HepG2 (cell line): ENCODE results near the gene FAM20C. TPM values are rescaled to one million over a fixed set of nuclear protein-coding genes. Genes with fewer than 3 reads are reported as not detected.
A peak's percentile ranks its signal among the peaks of the same experiment; 100 is the strongest.

Source experiments
- ATAC-seq: fragments of 200-7000 bp; cut with Tn5 transposase; 3 replicates; pipeline ENCODE4 v1.9.1; 2020; ENCODE audit warnings: mild to moderate bottlenecking, moderate library complexity
- BruUV-seq: library from RNA; stranded (reverse); fragments of 400-500 nt; replicated peaks from 2 replicates; lab custom pipeline; 2021; lab: Mats Ljungman, UMichigan
- CTCF ChIA-PET: fragments of 300-600 bp; formaldehyde crosslinking; extraction: SDS; loops from one replicate; lab custom pipeline; 2021; ENCODE audit warnings: low total read pairs, inconsistent platforms, low intra/inter-chr PET ratio; lab: Yijun Ruan, JAX
- POLR2A ChIA-PET: fragments of 350-600 bp; sonication (Branson Sonifier 250); formaldehyde crosslinking; loops from one replicate; lab custom pipeline; 2020; ENCODE audit warnings: antibody characterized with exemption, inconsistent platforms; lab: Yijun Ruan, JAX
- DNase-seq: peaks from one replicate; pipeline ENCODE4 v3.0.0-alpha.2; 2015; ENCODE audit warnings: low spot score
- FAIRE-seq: peaks from 3 replicates; lab custom pipeline; 2011; peaks lifted over from hg19 to GRCh38; lab: Jason Lieb, UNC
- H2AFZ ChIP-seq: one replicate; pipeline ENCODE4 v1.6.1; 2011; ENCODE audit warnings: low read length, inconsistent platforms
- H3K27ac ChIP-seq: fragments of 300-600 bp; 3 replicates; pipeline ENCODE4 v1.8.0; 2011; ENCODE audit warnings: mixed run types, mild to moderate bottlenecking, mixed read lengths, low read length, inconsistent platforms; ENCODE audit not compliant: insufficient read depth; ENCODE audit errors: extremely low read length
- H3K27me3 ChIP-seq, 2 experiments: fragments of 200-600 bp in 1 of 2; 2 replicates in 1 of 2; 3 replicates in 1 of 2; pipeline versions ENCODE4 v1.6.0 to v1.8.0; 2011; ENCODE audit warnings: low read length in 2 of 2, mild to moderate bottlenecking in 2 of 2, moderate library complexity in 2 of 2, inconsistent platforms in 1 of 2; ENCODE audit not compliant: insufficient read depth in 2 of 2, control insufficient read depth in 1 of 2
- H3K36me3 ChIP-seq, 2 experiments: fragments of 200-600 bp in 1 of 2; replicated peaks in 1 of 2; 2 replicates in 1 of 2; 3 replicates in 1 of 2; pipeline versions ENCODE4 v1.5.1 to v1.8.0; 2011; ENCODE audit warnings: low read length in 2 of 2, inconsistent platforms in 1 of 2; ENCODE audit not compliant: insufficient read depth in 2 of 2, control insufficient read depth in 1 of 2
- H3K4me1 ChIP-seq: 2 replicates; pipeline ENCODE4 v1.5.1; 2012; ENCODE audit warnings: low read length, inconsistent platforms; ENCODE audit not compliant: insufficient read depth
- H3K4me2 ChIP-seq: 2 replicates; pipeline ENCODE4 v1.6.0; 2011; ENCODE audit warnings: low read depth, low read length, inconsistent platforms
- H3K4me3 ChIP-seq, 3 experiments: fragments of 200-600 bp in 1 of 3; sonication (generic), shearing (Covaris generic) in 1 of 3; replicated peaks in 1 of 3; 2 replicates each; pipeline ENCODE4 v1.5.1; 2011 to 2016; ENCODE audit warnings: low read length in 3 of 3, inconsistent platforms in 2 of 3, low read depth in 2 of 3, mild to moderate bottlenecking in 2 of 3, control low read depth in 1 of 3, mixed read lengths in 1 of 3; ENCODE audit not compliant: insufficient read depth in 1 of 3
- H3K79me2 ChIP-seq: one replicate; pipeline ENCODE4 v1.6.1; 2011; ENCODE audit warnings: low read length, inconsistent platforms; ENCODE audit not compliant: insufficient read depth
- H3K9ac ChIP-seq: 2 replicates; pipeline ENCODE4 v1.6.0; 2011; ENCODE audit warnings: mild to moderate bottlenecking, low read depth, low read length, inconsistent platforms; ENCODE audit not compliant: insufficient read depth
- H3K9me3 ChIP-seq: 2 replicates; pipeline ENCODE4 v1.5.1; 2012; ENCODE audit warnings: mild to moderate bottlenecking, low read length
- H4K20me1 ChIP-seq: 2 replicates; pipeline ENCODE4 v1.6.0; 2011; ENCODE audit warnings: inconsistent platforms, mild to moderate bottlenecking, low read length, moderate library complexity; ENCODE audit not compliant: insufficient read depth
- MTF2 ChIP-seq: sonication (generic); formaldehyde crosslinking; IDR thresholded peaks from 2 replicates; pipeline ENCODE4 v1.5.0; 2020; ENCODE audit warnings: missing genetic modification reagents, borderline replicate concordance
- MYC ChIP-seq: sonication (generic); formaldehyde crosslinking; IDR thresholded peaks from 2 replicates; pipeline ENCODE4 v1.9.0; 2021; ENCODE audit warnings: missing genetic modification reagents, borderline replicate concordance
- PHF21A ChIP-seq: sonication (generic); formaldehyde crosslinking; IDR thresholded peaks from 2 replicates; pipeline ENCODE4 v1.5.0; 2020; ENCODE audit warnings: mild to moderate bottlenecking, missing genetic modification reagents
- TEAD2 ChIP-seq: sonication (generic); formaldehyde crosslinking; IDR thresholded peaks from 2 replicates; pipeline ENCODE4 v1.9.0; 2021; ENCODE audit warnings: missing genetic modification reagents
- ZNF263 ChIP-seq: sonication (generic); formaldehyde crosslinking; IDR thresholded peaks from 2 replicates; pipeline ENCODE4 v1.4.0; 2020; ENCODE audit warnings: missing genetic modification reagents
- whole genome bisulfite sequencing: methylation state at CpG from one replicate; pipeline ENCODE4 v1.1.6; 2017; ENCODE audit warnings: low lambda C conversion rate; 5-methylcytosine and 5-hydroxymethylcytosine counted together
- in situ Hi-C: cut with HindIII; loops from 2 replicates; pipeline ENCODE4 v1.10.0; 2017; ENCODE audit warnings: low pct_unique_long_range_greater_than_20kb; ENCODE audit not compliant: extremely low pct_ligation_motif_present
- intact Hi-C: fragments of 100-400 bp; cut with micrococcal nuclease; formaldehyde crosslinking; loops from one replicate; pipeline ENCODE4 v1.10.0; 2022; ENCODE audit not compliant: unreplicated experiment
- polyA plus RNA-seq, 8 experiments: library from polyadenylated mRNA; depleted of rRNA in 3 of 8; stranded (reverse) in 7 of 8; unstranded in 1 of 8; fragments of >200 nt; fragmentation: Illumina TruSeq in 4 of 8; extraction: Trizol in 4 of 8; gene quantifications; 2 replicates each; pipeline versions ENCODE4 v1.2.1 to v1.2.3, GENCODE V29; 2011 to 2016; ENCODE audit warnings: low read depth in 4 of 8, missing spikeins in 1 of 8, mixed read lengths in 1 of 8; ENCODE audit not compliant: insufficient read depth in 1 of 8
- total RNA-seq, 5 experiments: library from RNA; depleted of rRNA; stranded (reverse); fragments of >200 nt; fragmentation: Illumina TruSeq; extraction: Trizol; gene quantifications; 2 replicates each; pipeline ENCODE4 v1.2.3, GENCODE V29; 2016; ENCODE audit warnings: low read depth in 1 of 5
- TF ChIP-seq, protein P1 (sequence below): sonication (generic); formaldehyde crosslinking; IDR thresholded peaks from 2 replicates; pipeline ENCODE4 v1.4.0; 2020; ENCODE audit warnings: missing genetic modification reagents
- TF ChIP-seq, protein P2 (sequence below): sonication (generic); formaldehyde crosslinking; IDR thresholded peaks from 2 replicates; pipeline ENCODE4 v1.5.0; 2020; ENCODE audit warnings: missing genetic modification reagents, mild to moderate bottlenecking, borderline replicate concordance
- TF ChIP-seq, protein P3 (sequence below): sonication (generic); IDR thresholded peaks from 2 replicates; pipeline ENCODE4 v1.6.1; 2016; ENCODE audit warnings: low read depth, borderline replicate concordance
- TF ChIP-seq, protein P4 (sequence below): sonication (generic); formaldehyde crosslinking; IDR thresholded peaks from 2 replicates; pipeline ENCODE4 v1.5.1; 2020; ENCODE audit warnings: mild to moderate bottlenecking, missing genetic modification reagents, moderate library complexity
- TF ChIP-seq, protein P5 (sequence below): sonication (generic); formaldehyde crosslinking; IDR thresholded peaks from 2 replicates; pipeline ENCODE4 v1.5.0; 2020; ENCODE audit warnings: missing genetic modification reagents

FAM20C gene
- total and polyA plus RNA-seq, 2 of the 13 experiments (the other 11 are each of a cell fraction or from before 2014, with no cell fraction given) = 11.9 to 19.9 TPM

DNA sequence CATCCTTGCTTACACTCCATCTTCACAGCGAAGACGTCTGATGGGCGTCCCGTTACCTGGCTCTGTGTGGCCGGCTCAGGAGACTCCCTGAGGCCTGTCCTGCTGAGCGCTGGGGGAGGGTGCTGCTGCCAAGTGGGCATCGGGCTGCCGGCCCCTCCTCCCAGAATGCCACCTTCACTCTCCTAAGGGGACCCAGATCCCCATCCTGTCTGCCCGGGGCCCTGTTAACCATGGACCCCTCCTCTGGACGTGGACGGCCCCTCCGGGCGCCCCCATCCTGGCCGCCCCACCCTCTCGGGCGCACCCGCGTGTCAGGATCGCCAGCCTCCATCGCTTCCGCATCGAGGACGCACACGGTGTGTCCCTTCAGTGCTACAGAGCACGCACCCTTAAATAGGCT lies 90.2 kb downstream of the FAM20C start (continued):
- TF ChIP-seq, protein P1, sequence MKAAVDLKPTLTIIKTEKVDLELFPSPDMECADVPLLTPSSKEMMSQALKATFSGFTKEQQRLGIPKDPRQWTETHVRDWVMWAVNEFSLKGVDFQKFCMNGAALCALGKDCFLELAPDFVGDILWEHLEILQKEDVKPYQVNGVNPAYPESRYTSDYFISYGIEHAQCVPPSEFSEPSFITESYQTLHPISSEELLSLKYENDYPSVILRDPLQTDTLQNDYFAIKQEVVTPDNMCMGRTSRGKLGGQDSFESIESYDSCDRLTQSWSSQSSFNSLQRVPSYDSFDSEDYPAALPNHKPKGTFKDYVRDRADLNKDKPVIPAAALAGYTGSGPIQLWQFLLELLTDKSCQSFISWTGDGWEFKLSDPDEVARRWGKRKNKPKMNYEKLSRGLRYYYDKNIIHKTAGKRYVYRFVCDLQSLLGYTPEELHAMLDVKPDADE (CRISPR knock-in tag) = no peak

DNA sequence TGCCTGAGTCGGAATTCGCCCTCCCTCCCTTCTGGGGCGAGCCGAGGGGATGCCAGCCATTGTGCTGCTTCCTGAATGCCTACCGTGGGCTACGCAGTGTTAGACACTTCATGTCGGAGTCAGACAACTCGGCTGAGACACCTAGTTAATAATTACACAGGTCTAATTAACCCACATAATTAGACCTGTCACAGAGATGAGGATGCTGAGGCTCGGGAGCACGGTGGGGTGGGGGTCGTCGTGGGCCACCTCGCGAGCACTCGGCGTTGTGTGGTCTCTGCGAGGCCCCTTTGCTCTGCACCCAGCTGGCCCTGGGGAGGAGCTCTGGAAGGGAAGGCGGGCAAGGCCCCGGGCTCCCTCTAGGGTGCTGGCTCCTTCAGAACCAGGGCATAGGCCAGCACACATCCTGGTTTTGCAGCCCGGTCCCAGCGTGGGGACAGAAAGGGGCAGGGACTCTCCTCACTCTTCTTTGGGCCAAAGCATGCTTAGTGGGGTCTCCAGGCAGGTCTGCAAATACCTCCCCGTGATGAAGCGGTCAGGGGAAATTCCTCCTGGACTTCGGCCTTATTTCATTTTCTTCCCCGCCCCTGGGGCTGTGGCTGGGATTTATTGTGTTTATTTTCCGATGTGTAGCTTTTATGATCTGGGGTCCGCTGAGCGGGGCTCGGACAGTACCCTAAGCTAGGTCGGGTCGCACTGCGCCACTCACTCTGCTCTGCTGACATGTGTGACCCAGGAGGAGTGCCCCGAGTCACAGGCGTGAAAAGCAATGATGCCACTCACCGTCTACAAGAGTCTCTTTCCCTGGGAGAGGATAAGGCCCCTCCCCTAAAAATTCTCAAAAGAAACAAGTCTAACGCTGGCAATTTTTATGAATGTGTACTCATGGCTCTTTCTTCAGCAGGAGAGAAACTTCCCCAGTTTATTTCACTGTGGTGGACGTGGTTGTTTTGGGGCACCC lies 92.7 kb downstream of the FAM20C start:
- in situ Hi-C loops = no loop called here
- CTCF ChIA-PET = no interaction called here
- no peak overlapping the region for H3K27ac ChIP-seq
- TF ChIP-seq TEAD2 (CRISPR knock-in tag) (no peak), MTF2 (CRISPR knock-in tag) (0 out of 2 replicates have a peak, but pooled peaks have one; percentile 33), ZNF263 (CRISPR knock-in tag) (peak; percentile 46; the same call in 1 of the 2 replicates), MYC (peak; percentile 27; the same call in 1 of the 2 replicates), PHF21A (0 out of 2 replicates have a peak, but pooled peaks have one; percentile 23)
- TF ChIP-seq, protein P2, sequence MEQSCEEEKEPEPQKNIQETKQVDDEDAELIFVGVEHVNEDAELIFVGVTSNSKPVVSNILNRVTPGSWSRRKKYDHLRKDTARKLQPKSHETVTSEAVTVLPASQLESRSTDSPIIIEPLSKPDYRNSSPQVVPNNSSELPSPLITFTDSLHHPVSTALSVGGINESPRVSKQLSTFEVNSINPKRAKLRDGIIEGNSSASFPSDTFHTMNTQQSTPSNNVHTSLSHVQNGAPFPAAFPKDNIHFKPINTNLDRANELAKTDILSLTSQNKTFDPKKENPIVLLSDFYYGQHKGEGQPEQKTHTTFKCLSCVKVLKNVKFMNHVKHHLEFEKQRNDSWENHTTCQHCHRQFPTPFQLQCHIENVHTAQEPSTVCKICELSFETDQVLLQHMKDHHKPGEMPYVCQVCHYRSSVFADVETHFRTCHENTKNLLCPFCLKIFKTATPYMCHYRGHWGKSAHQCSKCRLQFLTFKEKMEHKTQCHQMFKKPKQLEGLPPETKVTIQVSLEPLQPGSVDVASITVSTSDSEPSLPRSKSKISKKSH (CRISPR knock-in tag) = 0 out of 2 replicates have a peak, but pooled peaks have one; percentile 24
- TF ChIP-seq, protein P3, sequence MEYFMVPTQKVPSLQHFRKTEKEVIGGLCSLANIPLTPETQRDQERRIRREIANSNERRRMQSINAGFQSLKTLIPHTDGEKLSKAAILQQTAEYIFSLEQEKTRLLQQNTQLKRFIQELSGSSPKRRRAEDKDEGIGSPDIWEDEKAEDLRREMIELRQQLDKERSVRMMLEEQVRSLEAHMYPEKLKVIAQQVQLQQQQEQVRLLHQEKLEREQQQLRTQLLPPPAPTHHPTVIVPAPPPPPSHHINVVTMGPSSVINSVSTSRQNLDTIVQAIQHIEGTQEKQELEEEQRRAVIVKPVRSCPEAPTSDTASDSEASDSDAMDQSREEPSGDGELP = peak; percentile 19; the same call in 1 of the 2 replicates
- TF ChIP-seq, protein P4, sequence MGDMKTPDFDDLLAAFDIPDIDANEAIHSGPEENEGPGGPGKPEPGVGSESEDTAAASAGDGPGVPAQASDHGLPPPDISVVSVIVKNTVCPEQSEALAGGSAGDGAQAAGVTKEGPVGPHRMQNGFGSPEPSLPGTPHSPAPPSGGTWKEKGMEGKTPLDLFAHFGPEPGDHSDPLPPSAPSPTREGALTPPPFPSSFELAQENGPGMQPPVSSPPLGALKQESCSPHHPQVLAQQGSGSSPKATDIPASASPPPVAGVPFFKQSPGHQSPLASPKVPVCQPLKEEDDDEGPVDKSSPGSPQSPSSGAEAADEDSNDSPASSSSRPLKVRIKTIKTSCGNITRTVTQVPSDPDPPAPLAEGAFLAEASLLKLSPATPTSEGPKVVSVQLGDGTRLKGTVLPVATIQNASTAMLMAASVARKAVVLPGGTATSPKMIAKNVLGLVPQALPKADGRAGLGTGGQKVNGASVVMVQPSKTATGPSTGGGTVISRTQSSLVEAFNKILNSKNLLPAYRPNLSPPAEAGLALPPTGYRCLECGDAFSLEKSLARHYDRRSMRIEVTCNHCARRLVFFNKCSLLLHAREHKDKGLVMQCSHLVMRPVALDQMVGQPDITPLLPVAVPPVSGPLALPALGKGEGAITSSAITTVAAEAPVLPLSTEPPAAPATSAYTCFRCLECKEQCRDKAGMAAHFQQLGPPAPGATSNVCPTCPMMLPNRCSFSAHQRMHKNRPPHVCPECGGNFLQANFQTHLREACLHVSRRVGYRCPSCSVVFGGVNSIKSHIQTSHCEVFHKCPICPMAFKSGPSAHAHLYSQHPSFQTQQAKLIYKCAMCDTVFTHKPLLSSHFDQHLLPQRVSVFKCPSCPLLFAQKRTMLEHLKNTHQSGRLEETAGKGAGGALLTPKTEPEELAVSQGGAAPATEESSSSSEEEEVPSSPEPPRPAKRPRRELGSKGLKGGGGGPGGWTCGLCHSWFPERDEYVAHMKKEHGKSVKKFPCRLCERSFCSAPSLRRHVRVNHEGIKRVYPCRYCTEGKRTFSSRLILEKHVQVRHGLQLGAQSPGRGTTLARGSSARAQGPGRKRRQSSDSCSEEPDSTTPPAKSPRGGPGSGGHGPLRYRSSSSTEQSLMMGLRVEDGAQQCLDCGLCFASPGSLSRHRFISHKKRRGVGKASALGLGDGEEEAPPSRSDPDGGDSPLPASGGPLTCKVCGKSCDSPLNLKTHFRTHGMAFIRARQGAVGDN (CRISPR knock-in tag) = peak; percentile 38
- TF ChIP-seq, protein P5, sequence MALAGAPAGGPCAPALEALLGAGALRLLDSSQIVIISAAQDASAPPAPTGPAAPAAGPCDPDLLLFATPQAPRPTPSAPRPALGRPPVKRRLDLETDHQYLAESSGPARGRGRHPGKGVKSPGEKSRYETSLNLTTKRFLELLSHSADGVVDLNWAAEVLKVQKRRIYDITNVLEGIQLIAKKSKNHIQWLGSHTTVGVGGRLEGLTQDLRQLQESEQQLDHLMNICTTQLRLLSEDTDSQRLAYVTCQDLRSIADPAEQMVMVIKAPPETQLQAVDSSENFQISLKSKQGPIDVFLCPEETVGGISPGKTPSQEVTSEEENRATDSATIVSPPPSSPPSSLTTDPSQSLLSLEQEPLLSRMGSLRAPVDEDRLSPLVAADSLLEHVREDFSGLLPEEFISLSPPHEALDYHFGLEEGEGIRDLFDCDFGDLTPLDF (CRISPR knock-in tag) = no peak
- TF ChIP-seq, all 625 proteins: peak for 7
- peaks cover 35% of the 10 kb centered on the region for H3K4me1 ChIP-seq
- H2AFZ ChIP-seq = no peak overlapping the region
- peaks cover 3 to 32% of the 10 kb centered on the region in 2 experiments for H3K27me3 ChIP-seq
- H3K9me3 ChIP-seq = no peaks in the 10 kb centered on the region
- DNase-seq (no peak), ATAC-seq (peak; percentile 84), FAIRE-seq (no peak)
- intact Hi-C loops = no loop called here
- H3K4me3 ChIP-seq = peak overlapping the region in 2 of 3 experiments; percentile 19 to 57; a peak in 2 of 6 replicates
- WGBS = 4% methylated on average over 30 of the region's 37 CpGs
- BruUV-seq = no TSS peak
- no peak overlapping the region for H3K9ac ChIP-seq
- H4K20me1 ChIP-seq = no peaks in the 10 kb centered on the region
- peak overlapping the region; percentile 74 for H3K4me2 ChIP-seq
- H3K79me2 ChIP-seq = no peaks in the 10 kb centered on the region
- H3K36me3 ChIP-seq = no peaks in the 10 kb centered on the region
- POLR2A ChIA-PET = no interaction called here
